ENCODE data around the gene UBE2I. TPM values are rescaled to one million over a fixed set of nuclear protein-coding genes. Genes with fewer than 3 reads are reported as not detected.

The UBE2I gene
- total RNA-seq, 1 experiment from 2014 or later, result 271 TPM

GRCh38 chr16:1313721-1314369 lies 4.4 kb downstream of the UBE2I start:
- no peaks in the 10 kb centered on the region for H3F3A ChIP-seq (ENCODE audit: insufficient read depth, low read depth)
- no peaks in the 10 kb centered on the region for H3K9me3 ChIP-seq (ENCODE audit: insufficient read depth, low read depth)
- H3K27ac ChIP-seq, result no peak overlapping the region
- H3K4me2 ChIP-seq, result no peak overlapping the region
- TF ChIP-seq, protein P1, sequence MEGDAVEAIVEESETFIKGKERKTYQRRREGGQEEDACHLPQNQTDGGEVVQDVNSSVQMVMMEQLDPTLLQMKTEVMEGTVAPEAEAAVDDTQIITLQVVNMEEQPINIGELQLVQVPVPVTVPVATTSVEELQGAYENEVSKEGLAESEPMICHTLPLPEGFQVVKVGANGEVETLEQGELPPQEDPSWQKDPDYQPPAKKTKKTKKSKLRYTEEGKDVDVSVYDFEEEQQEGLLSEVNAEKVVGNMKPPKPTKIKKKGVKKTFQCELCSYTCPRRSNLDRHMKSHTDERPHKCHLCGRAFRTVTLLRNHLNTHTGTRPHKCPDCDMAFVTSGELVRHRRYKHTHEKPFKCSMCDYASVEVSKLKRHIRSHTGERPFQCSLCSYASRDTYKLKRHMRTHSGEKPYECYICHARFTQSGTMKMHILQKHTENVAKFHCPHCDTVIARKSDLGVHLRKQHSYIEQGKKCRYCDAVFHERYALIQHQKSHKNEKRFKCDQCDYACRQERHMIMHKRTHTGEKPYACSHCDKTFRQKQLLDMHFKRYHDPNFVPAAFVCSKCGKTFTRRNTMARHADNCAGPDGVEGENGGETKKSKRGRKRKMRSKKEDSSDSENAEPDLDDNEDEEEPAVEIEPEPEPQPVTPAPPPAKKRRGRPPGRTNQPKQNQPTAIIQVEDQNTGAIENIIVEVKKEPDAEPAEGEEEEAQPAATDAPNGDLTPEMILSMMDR (conservative IDR thresholded peaks at IDR 0.05), result no peak
- TF ChIP-seq EZH2 (IDR thresholded peaks at IDR 0.05; ENCODE audit: low read depth), result no peak
- H3K27me3 ChIP-seq (ENCODE audit: insufficient read depth, low read depth), result no peaks in the 10 kb centered on the region
- H2AFZ ChIP-seq, result no peak overlapping the region
- H3K4me1 ChIP-seq (replicated peaks; ENCODE audit: insufficient read depth), result peaks cover 14% of the 10 kb centered on the region
- POLR2A ChIA-PET (ENCODE audit: unreplicated experiment), result no interaction called here
- no peak overlapping the region for H3K4me3 ChIP-seq
- peaks cover 26% of the 10 kb centered on the region for H3K36me3 ChIP-seq (ENCODE audit: low read depth)
- intact Hi-C loops (cut with micrococcal nuclease; ENCODE audit: unreplicated experiment), result no loop called here
- peaks cover 73% of the 10 kb centered on the region for H3K79me2 ChIP-seq (ENCODE audit: low read depth)
- DNase-seq, result no peak
- H4K20me1 ChIP-seq (ENCODE audit: insufficient read depth), result peaks cover 80% of the 10 kb centered on the region
- no peaks in the 10 kb centered on the region for H3K9me2 ChIP-seq (ENCODE audit: insufficient read depth)
- CTCF ChIA-PET, result no interaction called here
- no TSS peak for BruUV-seq (replicated peaks)

DNA sequence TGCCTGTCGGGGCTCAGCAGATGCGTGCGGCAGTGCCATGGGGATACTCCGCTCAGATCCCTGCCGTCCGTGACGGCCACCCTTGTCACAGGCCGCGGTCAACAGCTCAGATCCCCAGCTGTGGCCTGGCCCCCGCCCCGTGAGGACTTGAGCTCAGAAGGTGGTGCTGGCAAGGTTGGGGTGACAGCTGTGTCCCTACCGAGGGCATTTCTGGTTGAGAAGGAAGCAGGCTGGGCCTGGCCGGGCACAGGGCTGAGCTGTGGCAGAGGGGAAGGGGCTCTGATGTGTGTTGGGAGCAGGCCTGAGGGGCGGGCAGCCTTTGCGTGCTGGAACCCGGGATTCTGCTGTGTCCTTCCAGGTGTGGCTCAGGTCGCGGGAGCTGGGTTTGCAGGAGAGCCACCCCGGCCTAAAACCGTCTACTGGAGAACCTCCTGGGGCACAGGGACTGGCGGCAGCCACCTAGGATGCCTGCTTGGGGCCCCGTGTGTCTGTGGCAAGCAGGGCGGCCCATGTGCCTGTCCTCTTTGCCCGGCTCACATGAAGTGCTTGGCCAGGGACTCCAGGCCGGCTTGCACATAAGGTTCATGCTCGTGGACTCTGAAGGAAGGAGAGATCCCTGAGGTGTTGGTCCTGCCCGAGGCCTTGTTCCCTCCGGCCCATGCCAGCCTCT lies 5.1 kb downstream of the UBE2I start:
- peaks cover 85% of the 10 kb centered on the region for H4K20me1 ChIP-seq (ENCODE audit: insufficient read depth)
- H3K9me3 ChIP-seq (ENCODE audit: insufficient read depth, low read depth), result no peaks in the 10 kb centered on the region
- peaks cover 27% of the 10 kb centered on the region for H3K36me3 ChIP-seq (ENCODE audit: low read depth)
- POLR2A ChIA-PET (ENCODE audit: unreplicated experiment), result no interaction called here
- no peak overlapping the region for H3K4me3 ChIP-seq
- no peak overlapping the region for H2AFZ ChIP-seq
- intact Hi-C loops (cut with micrococcal nuclease; ENCODE audit: unreplicated experiment), result no loop called here
- H3K79me2 ChIP-seq (ENCODE audit: low read depth), result peaks cover 73% of the 10 kb centered on the region
- H3K4me2 ChIP-seq, result no peak overlapping the region
- DNase-seq, result no peak
- no peak overlapping the region for H3K27ac ChIP-seq
- CTCF ChIA-PET, result no interaction called here
- TF ChIP-seq EZH2 (IDR thresholded peaks at IDR 0.05; ENCODE audit: low read depth), result no peak
- TF ChIP-seq, protein P1 (conservative IDR thresholded peaks at IDR 0.05), result no peak
- no TSS peak for BruUV-seq (replicated peaks)
- no peaks in the 10 kb centered on the region for H3K27me3 ChIP-seq (ENCODE audit: insufficient read depth, low read depth)
- H3K9me2 ChIP-seq (ENCODE audit: insufficient read depth), result no peaks in the 10 kb centered on the region
- no peaks in the 10 kb centered on the region for H3F3A ChIP-seq (ENCODE audit: insufficient read depth, low read depth)
- H3K4me1 ChIP-seq (replicated peaks; ENCODE audit: insufficient read depth), result peaks cover 14% of the 10 kb centered on the region

GRCh38 chr16:1315081-1316032 lies 5.9 kb downstream of the UBE2I start:
- Histone ChIP-seq H3K79me2 (ENCODE audit: low read depth) (peaks cover 67% of the 10 kb centered on the region), H3K27me3 (ENCODE audit: insufficient read depth, low read depth) (no peaks in the 10 kb centered on the region), H3K4me2 (no peak overlapping the region), H3K4me3 (no peak overlapping the region), H3K9me2 (ENCODE audit: insufficient read depth) (no peaks in the 10 kb centered on the region), H3F3A (ENCODE audit: insufficient read depth, low read depth) (no peaks in the 10 kb centered on the region), H2AFZ (no peak overlapping the region), H3K9me3 (ENCODE audit: insufficient read depth, low read depth) (no peaks in the 10 kb centered on the region), H3K4me1 (replicated peaks; ENCODE audit: insufficient read depth) (peaks cover 14% of the 10 kb centered on the region), H4K20me1 (ENCODE audit: insufficient read depth) (peaks cover 84% of the 10 kb centered on the region), H3K27ac (no peak overlapping the region), H3K36me3 (ENCODE audit: low read depth) (peaks cover 33% of the 10 kb centered on the region)
- ChIA-PET CTCF (no interaction called here), POLR2A (ENCODE audit: unreplicated experiment) (no interaction called here)
- no peak for TF ChIP-seq EZH2 (IDR thresholded peaks at IDR 0.05; ENCODE audit: low read depth)
- TF ChIP-seq, protein P1 (conservative IDR thresholded peaks at IDR 0.05), result no peak
- intact Hi-C loops (cut with micrococcal nuclease; ENCODE audit: unreplicated experiment), result no loop called here
- BruUV-seq (replicated peaks), result no TSS peak
- no peak for DNase-seq
